ENCODE measurements around the gene GPSM3. TPM values are rescaled to one million over a fixed set of nuclear protein-coding genes. Genes with fewer than 3 reads are reported as not detected.

GPSM3 gene
- total RNA-seq, 1 donor from 2014 or later: 0.79 TPM

DNA sequence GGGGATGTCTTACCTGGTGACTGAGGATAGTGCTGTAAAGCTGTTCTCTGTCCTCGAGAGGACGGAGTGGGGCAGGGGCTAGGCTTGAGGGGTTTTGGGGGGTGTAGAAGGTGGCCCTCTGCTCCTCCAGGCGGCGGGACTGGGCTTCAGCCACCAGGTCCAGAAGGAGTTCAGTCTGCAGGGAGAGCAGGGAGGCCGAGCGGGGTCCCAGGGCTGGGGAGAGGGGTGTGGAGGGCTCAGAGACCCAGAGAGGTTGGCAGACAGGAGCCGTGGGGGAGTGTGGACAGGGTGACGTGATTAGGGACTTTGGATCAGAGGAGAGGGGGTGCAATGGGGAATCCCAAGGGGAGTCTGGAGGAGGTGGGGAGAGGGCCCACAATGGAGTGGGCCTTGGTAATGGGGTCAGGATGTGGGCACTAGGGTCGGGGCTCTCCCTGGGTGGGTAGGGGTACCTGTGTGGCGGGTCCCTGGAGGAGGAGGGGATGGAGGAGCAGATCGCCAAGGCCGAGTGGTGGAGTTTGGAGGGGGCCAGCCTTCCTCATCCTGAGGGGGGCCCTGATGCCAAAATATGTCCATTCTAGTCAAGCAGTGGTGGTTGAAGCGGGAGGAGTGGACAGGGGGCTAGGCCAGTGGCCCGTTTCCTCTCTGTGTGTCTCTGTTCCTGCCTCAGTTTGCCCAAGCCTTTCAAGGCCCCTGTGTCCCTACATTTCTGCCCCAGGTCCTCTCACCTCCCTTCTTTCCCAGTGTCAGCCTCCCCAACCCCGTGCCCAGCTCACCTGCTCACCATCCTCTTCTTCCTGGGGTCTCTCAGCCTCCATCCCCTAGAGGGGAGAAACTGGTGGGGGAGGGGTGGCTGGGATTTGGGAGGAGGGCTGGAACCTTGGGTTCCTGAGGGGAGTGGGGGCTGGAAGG is 491 bp downstream of the GPSM3 start:
- no peak for DNase-seq (ENCODE audit: low read depth)
- no peak for FAIRE-seq
- Histone ChIP-seq H3K4me3 (ENCODE audit: low read depth, low read length) (no peak overlapping the region), H3K36me3 (ENCODE audit: control insufficient read depth, insufficient read depth, low read length) (peaks cover 3% of the 10 kb centered on the region), H3K27me3 (ENCODE audit: control insufficient read depth, insufficient read depth, low read length) (no peaks in the 10 kb centered on the region)
- TF ChIP-seq, protein P1, sequence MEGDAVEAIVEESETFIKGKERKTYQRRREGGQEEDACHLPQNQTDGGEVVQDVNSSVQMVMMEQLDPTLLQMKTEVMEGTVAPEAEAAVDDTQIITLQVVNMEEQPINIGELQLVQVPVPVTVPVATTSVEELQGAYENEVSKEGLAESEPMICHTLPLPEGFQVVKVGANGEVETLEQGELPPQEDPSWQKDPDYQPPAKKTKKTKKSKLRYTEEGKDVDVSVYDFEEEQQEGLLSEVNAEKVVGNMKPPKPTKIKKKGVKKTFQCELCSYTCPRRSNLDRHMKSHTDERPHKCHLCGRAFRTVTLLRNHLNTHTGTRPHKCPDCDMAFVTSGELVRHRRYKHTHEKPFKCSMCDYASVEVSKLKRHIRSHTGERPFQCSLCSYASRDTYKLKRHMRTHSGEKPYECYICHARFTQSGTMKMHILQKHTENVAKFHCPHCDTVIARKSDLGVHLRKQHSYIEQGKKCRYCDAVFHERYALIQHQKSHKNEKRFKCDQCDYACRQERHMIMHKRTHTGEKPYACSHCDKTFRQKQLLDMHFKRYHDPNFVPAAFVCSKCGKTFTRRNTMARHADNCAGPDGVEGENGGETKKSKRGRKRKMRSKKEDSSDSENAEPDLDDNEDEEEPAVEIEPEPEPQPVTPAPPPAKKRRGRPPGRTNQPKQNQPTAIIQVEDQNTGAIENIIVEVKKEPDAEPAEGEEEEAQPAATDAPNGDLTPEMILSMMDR (IDR thresholded peaks at IDR 0.05; ENCODE audit: insufficient read depth, low read length, severe bottlenecking): no peak

DNA sequence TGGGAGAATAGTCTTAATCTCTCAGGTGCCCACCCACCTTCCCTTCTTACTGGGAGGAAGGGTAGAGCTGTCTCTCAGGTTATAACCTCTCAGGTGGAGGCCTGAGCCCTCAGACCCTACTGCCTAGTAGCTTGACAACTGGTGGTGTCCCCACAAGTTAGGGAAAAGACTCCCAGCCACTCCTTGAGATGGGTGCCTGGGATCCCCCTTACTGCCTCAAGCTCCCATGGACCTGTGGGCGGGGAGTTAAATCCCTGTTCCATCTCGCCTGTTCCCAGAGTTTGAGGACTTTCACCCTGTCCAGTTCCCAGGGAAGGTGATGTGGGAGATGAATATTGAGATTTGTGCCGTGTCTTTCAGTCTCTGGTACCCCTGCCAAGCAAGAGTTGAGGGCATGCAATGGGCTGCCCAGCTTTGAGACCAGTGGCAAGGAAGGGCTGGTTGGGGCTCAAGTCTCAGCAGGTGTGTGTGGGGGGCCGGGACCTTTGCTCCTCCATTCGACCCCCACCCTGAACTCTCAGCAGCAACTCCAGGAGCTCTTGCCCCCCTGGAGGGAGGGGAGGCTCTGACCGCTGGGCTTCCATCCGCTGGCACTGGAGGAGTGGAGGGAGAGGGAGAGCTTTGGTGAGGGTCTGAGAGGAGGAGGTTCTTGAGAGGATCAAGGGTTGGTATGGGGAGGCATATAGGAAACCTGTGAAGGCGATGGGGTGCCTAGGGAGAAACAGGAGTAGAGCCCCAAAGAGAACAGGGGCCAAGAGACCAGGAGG is 1.3 kb downstream of the GPSM3 start:
- Histone ChIP-seq H3K36me3 (ENCODE audit: control insufficient read depth, insufficient read depth, low read length) (peaks cover 5% of the 10 kb centered on the region), H3K27me3 (ENCODE audit: control insufficient read depth, insufficient read depth, low read length) (no peaks in the 10 kb centered on the region), H3K4me3 (ENCODE audit: low read depth, low read length) (peak overlapping the region; percentile 58)
- DNase-seq (ENCODE audit: low read depth): no peak
- TF ChIP-seq, protein P1 (IDR thresholded peaks at IDR 0.05; ENCODE audit: insufficient read depth, low read length, severe bottlenecking): no peak
- FAIRE-seq: no peak

DNA sequence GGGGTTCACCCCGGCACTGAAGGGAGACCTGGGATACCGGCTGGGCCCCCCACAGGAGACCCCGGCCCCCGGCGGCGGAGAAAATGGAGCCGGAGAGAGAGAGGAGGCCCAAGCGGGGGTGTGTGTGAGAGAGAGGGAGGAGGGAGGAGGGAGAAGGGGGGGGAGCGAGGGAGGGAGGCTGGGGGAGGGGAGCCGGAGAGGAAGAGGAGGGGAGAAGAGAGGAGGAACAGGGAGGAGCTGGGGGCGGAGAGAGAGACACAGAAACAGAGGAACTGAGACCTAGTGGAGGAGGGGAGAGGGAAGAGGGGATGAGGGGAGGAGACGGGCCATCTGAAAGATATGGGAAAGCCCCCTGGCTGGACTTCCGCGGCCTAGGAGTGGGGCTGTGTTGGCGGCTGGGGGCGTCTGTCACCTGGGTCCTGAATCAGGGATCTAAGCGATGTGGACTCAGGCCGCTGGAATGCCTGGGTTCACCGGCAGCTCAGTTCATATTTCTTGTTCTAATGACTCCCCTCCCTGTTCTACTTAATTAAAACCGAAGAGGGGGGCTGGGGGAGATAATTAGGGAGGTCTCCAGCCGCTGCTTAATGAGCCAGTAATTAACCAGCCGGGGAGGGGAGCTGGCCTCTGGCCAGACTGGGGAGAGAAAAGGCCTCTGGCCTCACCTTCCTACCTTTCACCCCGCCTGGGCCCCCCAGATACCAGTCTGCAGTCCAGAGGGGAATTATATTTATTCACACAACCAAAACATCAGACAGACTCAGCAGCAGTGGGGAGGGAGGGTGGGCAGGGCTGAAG is 2.2 kb downstream of the GPSM3 start, which contains the start of gene PBX2:
Gene PBX2, minus strand, starts transcription at position 149 of the 798 bp plus-strand sequence. CDS start 287 bp downstream, outside the sequence.
- peak within 1 kb of the TSS; percentile 58 for H3K4me3 ChIP-seq (ENCODE audit: low read depth, low read length)
- FAIRE-seq (no peak), DNase-seq (ENCODE audit: low read depth) (peak; percentile 72)
- H3K27me3 ChIP-seq (ENCODE audit: control insufficient read depth, insufficient read depth, low read length): no peaks in the 10 kb centered on the region
- TF ChIP-seq, protein P1 (IDR thresholded peaks at IDR 0.05; ENCODE audit: insufficient read depth, low read length, severe bottlenecking): no peak
- peaks cover 5% of the 10 kb centered on the region for H3K36me3 ChIP-seq (ENCODE audit: control insufficient read depth, insufficient read depth, low read length)

DNA sequence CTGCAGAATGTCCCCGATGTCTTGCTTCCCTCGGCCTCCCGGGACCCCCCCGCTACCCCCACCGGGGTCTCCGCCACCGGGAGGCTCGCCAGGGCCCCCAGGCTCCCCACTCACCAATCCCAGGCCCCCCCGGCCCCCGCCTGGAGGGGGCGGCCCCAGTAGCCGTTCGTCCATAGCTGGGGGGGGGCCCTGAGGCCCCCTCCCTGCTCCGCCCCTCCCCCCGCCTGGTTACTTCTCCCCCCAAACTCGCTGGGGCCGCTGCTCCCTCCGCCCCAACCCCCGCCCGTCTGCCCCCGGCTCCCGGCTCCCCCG is 2.7 kb downstream of the GPSM3 start:
- TF ChIP-seq, protein P1 (IDR thresholded peaks at IDR 0.05; ENCODE audit: insufficient read depth, low read length, severe bottlenecking): no peak

DNA sequence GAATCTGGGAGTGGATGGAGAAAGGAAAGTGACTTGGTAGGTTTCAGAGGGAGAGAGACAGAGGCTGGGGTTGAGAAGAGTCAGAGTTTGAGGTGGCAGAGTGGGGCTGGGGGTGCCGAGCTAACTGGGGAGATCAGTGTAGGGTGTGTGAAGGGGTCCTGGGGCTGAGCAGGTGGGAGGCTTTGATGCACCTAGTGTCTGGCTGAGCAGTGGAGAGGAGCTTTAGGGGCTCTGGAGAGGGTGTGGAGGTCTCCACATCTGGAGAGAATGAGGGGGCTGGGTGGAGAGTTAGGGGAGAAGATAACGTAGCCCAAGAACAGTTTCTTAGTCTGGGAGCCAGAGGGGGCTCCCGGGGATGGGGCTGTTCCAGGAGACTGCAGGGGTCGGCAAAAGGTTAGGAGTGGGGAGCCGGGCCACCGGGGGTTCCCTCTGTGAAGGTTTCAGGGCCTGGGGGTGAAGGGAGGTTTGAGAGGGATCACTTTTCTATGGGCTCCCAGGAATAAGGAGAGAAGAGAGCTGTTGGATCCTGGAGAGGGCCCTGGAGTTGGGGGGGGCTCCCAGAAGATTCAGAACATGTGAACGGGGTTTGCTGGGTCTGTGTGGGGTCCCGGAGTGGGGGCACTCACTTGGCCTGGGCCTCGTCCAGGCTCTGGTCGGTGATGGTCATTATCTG is 3.2 kb downstream of the GPSM3 start:
- TF ChIP-seq, protein P1 (IDR thresholded peaks at IDR 0.05; ENCODE audit: insufficient read depth, low read length, severe bottlenecking): no peak
- no peaks in the 10 kb centered on the region for H3K27me3 ChIP-seq (ENCODE audit: control insufficient read depth, insufficient read depth, low read length)
- DNase-seq (ENCODE audit: low read depth) (no peak), FAIRE-seq (no peak)
- peaks cover 5% of the 10 kb centered on the region for H3K36me3 ChIP-seq (ENCODE audit: control insufficient read depth, insufficient read depth, low read length)
- H3K4me3 ChIP-seq (ENCODE audit: low read depth, low read length): peak overlapping the region; percentile 58

More for the DNA sequence above, 2.7 kb downstream of the GPSM3 start:
- H3K27me3 ChIP-seq (ENCODE audit: control insufficient read depth, insufficient read depth, low read length): no peaks in the 10 kb centered on the region
- peak overlapping the region; percentile 58 for H3K4me3 ChIP-seq (ENCODE audit: low read depth, low read length)
- H3K36me3 ChIP-seq (ENCODE audit: control insufficient read depth, insufficient read depth, low read length): peaks cover 5% of the 10 kb centered on the region
- FAIRE-seq (no peak), DNase-seq (ENCODE audit: low read depth) (no peak)
